ENCODE data around the gene PDYN.

GRCh38 chr20:1934156-1934555, 59.7 kb downstream of the PDYN start:
- TF ChIP-seq RFX5 (IDR thresholded peaks at IDR 0.05; ENCODE audit: low read depth, low read length) (no peak), CTCF (IDR thresholded peaks at IDR 0.05 in 2 of 3, conservative IDR thresholded peaks at IDR 0.05 in 1 of 3; ENCODE audit: control insufficient read depth in 2 of 3, extremely low read depth in 1 of 3, insufficient read depth in 1 of 3, low read depth in 3 of 3, low read length in 3 of 3) (no peak), PAX5 (IDR thresholded peaks at IDR 0.05; ENCODE audit: borderline replicate concordance, low read depth, low read length) (no peak), EZH2 (IDR thresholded peaks at IDR 0.05; ENCODE audit: borderline replicate concordance, control insufficient read depth, low read depth, low read length) (no peak)
- TF ChIP-seq, protein P1, sequence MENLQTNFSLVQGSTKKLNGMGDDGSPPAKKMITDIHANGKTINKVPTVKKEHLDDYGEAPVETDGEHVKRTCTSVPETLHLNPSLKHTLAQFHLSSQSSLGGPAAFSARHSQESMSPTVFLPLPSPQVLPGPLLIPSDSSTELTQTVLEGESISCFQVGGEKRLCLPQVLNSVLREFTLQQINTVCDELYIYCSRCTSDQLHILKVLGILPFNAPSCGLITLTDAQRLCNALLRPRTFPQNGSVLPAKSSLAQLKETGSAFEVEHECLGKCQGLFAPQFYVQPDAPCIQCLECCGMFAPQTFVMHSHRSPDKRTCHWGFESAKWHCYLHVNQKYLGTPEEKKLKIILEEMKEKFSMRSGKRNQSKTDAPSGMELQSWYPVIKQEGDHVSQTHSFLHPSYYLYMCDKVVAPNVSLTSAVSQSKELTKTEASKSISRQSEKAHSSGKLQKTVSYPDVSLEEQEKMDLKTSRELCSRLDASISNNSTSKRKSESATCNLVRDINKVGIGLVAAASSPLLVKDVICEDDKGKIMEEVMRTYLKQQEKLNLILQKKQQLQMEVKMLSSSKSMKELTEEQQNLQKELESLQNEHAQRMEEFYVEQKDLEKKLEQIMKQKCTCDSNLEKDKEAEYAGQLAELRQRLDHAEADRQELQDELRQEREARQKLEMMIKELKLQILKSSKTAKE (IDR thresholded peaks at IDR 0.05; ENCODE audit: low read depth, poor library complexity, severe bottlenecking) = no peak

All from GM12878 (cell line).